GM21529 (cell line): ENCODE data around the gene ANKRD18A.
A peak's percentile ranks its signal among the peaks of the same experiment; 100 is the strongest.
"Not testable (repeated sequence)": the region's sequence is repeated elsewhere in the genome, so short reads cannot be mapped to it uniquely, and the experiment has no call there.

ENCODE experiments used
- ATAC-seq: cut with Tn5 transposase; IDR thresholded peaks from one replicate; pipeline ENCODE4 v1.9.1; 2021; ENCODE audit not compliant: unreplicated experiment

The ANKRD18A gene

DNA sequence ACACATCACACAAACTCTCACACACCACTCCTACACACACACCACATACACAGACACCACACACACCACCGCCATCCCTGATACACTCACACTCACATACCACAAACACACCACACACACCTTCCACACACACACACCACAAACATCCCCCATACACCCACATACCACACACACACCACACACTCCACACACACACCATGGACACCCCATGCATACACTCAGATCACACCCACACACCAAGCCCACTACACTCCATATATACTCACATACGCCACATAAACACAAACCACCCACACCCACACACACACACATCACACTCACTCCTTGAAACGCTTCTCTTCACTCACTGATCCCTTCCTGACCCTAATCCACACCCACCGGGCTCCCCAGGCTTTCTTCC, 9.1 kb upstream of the ANKRD18A start:
- ATAC-seq, result no peak

DNA sequence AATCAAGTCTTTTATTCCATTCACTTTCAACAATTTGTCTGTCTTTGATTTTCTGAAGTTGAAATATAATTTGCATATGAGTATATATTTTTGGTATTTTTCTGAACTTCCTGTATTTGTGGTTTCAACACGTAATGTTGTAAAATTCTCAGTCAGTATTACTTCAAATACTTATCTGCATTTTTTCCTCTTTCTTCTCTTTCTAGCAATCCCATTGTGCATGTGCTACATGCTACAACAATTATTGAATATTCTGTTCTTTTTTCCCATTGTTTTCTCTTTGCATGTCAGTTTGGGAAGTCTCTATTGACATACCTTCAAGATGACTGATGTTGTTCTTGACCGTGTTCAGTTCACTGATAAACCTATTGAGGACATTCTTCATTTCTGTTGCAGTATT, 5.6 kb upstream of the ANKRD18A start:
- ATAC-seq, result no peak

DNA sequence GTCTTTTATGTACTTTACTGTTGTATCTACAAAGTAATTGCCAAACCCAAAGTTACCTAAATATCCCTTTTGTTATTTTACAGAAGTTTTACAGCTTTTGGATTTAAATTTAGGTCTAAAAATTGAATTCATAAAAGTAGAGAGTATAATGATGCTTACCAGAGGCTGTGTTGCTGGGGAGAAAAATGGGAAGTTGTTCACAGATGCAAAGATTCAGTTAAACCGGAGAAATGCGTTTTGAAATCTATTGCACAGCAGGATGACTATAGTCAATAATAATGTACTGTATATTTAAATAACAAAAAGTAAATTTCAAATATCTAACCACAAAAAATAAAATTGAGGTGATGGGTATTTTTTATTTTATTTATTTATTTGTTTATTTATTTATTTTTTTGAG, 2.6 kb upstream of the ANKRD18A start:
- ATAC-seq, result no peak

DNA sequence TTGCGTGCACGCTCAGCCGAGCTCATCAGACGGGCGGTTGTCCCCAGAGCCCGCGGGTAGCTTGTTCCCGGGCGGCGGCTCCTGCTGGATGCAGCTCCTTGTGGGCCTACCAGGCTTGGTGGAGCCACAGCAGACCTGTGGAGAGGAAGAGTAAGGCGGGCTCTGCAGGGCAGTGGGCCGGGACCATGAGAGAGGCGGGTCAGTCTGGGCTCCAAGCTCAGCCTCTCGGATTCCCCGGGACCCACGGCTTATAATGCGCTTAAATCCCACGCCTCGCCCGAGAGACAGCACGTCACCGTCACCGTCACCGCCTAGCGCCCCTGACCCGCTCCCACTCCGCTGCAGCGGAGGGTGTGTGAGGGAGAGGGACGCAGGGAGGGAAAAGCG, 1.9 kb upstream of the ANKRD18A start:
- no peak for ATAC-seq

DNA sequence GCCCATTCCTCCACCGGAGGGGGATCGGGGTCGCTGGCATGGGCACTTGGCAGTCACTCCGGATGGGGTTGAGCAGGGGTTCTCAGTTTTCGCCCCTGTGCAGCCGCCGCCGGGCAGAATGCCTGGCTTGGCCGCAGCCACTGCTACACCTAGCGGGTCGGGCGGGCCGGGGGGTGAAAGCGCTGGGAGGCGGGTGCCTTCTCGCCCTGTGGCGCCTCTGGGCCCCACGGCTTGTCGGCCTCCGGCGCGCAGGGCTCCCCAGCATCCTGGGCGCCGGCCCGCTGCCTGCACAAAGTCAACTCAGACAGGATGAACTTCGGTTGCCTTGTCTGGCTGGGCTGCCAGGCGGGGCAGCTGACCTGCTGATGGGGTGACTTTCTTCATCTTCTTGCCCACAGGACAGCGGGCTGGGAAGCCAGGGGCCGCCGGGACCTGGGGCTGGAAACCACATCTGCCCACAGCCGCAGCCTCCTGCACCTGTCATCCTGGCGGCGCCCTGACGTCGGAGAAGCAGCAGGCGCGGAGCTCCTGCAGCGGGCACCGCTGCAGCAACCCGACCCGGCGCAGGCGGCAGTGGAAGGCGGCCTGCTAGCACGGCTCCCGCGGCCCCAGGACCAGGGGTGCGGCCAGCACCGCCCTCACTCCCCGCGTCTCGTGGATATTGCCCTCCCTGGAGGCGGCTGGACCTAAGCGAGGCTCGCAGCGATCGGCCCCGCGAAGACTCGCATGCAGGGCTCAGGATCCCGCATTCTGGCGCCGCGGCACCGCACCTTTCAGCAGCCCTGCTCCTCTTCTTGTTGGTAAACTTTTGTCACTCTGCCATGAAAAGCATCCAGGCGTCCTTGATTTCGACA, 1.3 kb upstream of the ANKRD18A start:
- peak; percentile 33 for ATAC-seq

DNA sequence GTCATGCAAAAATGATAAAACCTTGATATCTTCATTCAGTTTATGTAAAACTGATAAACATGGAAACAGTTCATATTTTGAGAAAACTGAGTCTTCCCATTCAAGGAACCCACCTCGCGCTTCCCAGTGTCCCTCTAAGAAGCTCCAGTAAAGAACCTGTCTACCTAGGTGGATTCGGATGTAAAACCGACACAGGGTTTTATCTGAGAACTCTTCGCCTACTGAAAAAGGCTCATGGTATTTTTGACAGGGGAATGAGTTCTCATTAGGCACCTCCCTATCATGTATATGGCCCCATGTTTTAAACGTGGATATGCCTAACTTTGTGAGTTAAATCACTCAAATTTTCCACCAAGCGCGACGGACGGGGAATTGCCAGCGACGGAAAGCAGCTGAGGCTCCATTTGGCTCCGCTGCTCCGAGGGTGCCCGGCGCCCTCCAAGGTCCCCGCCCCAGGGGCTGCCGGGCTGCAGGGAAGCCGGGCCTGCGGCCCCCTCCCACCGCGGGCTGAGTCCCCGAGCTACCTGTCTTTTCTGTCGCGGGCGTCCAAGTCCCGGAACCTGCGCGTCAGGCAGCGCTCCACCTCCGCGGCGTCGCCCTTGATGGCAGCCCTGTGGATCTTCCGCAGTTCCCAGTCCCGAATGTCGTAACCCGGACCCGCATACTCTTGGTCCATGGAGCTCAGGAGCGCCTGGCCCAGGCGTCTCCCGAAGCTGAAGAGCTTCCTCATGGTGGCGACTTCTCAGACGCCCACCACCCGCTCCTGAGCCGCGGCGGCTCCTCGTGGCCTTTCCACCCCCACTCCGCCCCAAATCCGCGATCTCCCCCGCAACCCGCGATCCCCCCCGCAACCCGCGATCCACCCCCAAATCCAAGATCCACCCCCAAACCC, 594 bp downstream of the ANKRD18A start:
- ATAC-seq, result no peak

DNA sequence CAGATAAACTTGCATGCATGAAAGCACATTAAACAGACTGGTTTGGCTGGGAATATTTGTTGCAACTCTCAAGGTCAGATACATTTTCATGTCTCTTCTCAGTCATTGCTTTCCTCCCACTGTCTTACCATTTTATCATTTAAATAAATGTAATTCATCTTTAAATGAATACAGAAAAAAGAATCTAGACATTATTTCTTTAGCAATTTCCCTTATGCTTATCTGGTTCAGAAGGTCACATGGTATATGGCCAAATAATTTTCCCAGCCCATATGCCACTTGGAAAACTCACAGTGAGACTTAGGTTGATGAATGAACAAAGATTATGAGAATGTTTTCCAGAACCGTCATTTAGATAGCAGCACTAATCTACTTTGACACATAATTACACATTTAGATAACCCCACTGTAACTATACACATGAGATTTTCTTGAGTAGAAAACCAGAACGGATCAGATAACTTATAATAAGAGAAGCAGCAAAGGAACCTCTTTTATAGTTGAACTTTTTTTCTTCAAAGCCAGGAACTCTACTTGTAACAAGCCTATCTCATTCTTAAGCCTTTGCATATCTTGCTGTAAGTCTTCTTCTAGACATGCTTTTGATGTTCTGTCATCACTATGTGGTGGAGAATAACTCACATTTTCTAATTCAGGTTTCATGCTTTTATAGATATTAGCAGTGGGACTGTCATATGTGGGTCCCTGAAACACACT, 22.2 kb downstream of the ANKRD18A start:
- not testable (repeated sequence) for ATAC-seq

DNA sequence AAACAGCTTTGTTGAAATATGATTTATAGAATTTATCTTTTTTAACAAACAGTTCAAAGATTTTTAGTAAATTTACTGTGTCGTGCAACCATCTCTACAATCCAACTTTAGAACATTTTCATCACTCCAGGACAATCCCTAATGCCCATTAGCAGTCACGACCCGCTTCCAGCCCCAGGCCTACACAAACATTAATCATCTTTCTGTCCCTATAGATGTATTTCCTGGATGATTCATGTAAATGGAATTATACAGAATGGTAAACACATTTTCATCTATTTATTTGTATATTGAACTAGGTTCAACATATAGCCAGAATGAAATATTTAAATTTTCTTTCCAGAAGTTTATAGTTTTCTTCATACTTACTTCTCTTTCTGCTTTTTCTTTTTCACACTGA, 25.3 kb downstream of the ANKRD18A start:
- ATAC-seq, result not testable (repeated sequence)

DNA sequence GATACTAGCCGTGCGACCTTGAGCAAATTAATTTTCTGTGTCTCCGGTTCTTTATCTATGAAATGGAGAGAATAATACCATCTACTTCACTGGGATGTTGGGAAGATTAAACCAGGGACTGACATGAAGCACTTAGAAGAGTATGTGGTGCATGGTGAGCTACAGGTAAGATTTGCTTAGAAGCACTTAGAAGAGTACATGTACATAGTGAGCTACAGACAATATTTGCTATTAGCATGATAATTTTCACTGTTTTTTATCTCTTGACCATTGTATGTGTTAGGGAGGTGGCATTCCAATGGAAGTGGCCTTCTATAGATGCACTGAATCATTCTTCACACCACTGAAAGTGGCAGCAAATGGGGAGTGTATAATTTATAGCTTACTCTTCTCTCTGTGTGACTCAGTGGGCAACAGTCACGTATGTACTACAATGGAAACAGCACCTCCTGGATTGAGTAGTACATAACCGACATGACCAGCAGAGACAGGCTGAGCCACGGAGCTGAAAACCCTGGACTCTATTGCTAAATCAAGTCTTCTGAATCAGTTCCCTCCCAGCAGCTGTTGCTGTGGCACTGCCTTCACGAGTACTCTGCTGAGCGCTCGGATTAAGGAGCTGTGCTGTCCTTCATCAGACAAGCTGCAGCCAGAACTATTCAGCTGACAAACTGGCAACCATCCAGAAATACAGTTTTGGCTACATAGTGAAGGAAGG, 28.9 kb downstream of the ANKRD18A start:
- not testable (repeated sequence) for ATAC-seq

DNA sequence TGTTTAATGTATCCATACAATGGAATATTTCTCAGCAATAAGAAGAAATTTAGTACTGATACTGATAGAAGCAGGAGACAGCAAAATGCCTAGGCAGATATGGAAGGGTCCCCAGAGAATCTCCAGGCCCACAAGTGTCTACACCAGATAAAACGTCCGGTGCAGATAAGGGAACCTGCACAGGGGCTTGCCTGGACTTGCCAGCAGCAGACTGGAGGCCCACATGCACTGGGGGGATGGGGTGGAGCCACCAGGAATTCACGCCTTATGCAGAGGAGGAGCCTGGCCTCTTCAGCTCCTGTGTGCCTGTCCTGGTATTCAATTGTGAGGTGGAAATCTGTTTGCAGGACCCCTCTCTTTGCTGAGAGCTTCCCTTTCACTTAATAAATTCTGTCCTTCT, 36.6 kb downstream of the ANKRD18A start:
- not testable (repeated sequence) for ATAC-seq

DNA sequence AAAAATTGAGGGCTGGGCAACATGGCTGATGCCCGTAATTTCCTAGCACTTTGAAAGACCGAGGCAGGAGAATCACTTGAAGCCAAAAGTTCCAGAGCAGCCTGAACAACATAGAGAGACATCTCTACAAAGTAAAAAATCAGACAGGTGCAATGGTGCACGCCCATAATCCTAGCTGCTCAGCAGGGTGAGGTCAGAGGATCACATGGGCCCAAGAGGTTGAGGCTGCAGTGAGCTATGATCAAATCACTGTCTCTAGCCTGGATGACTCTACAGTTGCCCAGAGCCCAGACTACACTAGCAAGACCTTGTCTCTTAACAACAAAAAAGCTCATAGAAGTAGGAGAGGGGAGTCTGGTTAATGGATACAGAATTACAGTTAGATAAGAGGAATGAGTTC, 40.3 kb downstream of the ANKRD18A start:
- ATAC-seq, result not testable (repeated sequence)

DNA sequence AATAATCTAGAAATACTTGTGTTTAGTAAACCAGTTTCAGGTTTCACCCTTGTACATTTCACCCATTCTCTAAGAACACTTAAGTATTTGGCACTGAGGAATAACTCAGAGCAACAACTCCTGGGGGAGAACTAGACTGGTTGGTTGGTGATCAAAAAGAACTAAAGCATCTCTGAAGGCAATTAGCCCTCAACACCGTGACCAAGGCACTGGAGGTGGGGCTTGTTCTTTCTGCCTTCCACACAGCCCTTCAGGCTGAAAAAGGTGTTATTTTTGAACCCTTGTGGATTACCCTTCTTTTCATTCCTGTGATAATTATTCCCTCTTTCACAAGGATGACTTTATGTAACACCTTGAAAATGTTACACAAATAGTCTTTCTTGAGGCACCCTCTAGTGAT, 44.2 kb downstream of the ANKRD18A start:
- not testable (repeated sequence) for ATAC-seq

DNA sequence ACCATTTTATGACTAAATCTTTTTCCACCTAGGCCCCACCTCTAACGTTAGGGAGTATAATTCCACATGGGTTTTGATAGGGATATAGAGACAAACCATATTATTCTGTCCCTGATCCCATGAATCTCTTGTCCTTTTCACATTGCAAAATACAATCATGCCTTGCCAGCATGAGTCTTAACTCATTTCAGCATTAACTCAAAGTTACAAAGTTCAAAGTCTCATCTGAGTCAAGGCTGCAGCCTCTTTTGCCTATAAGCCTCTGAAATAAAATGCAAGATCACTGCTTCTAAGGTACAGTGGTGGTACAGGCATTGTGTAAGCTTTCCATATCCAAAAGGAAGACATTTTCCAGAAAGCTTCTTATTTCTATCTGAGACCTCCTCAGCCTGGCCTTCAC, 54.3 kb downstream of the ANKRD18A start:
- not testable (repeated sequence) for ATAC-seq

DNA sequence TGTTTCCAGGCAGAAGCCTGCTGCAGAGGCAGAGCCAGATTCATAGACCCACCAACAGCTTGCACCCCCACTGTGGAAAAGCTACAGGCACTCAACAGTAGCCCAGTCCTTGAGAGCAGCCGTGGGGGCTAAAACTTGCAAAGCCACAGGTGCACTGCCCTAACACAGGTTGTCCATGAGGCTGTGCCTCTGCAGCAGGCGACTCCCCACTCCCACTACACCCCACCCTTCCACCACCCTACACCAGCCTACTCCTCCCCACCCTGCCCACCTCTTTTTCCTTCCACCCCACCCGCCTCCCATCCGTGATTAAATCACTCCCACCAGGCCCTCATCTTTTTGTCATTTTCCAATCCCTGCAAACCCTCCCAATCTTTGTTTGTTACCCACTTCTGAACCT, 55.2 kb downstream of the ANKRD18A start:
- ATAC-seq, result not testable (repeated sequence)

DNA sequence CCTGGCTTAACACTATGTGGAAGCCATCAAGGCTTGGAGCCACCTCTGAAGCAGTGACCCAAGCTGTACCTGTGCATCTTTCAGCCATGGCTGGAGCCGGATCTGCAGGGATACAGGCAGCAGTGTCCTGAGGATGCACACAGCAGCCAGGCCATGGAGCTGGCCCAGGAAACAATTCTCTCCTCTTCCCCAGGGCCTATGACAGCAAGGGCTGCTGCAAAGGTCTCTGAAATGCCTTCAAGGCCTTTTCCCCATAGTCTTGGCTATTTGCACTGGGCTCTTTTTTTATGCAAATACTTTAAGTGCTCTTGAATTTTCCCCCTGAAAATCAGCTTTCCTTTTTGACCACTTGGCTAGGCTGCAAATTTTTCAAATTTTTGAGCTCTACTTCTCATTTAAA, 56.5 kb downstream of the ANKRD18A start:
- ATAC-seq, result not testable (repeated sequence)

DNA sequence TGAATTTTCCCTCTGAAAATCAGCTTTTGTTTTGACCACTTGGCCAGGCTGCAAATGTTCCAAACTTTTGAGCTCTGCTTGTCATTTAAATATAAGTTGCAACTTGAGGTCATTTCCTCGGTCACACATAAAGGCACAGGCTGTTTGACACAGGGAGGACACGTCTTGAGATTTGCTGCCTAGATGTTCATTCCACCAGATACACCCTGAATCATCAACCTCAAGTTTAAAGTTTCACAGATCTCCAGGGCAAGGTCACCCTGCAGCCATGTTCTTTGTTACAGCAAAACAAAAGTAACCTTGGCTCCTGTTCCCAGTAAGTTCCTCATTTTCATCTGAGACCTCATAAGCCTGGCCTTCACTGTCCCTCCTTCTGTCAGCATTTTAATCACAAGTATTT, 59.3 kb downstream of the ANKRD18A start:
- ATAC-seq, result not testable (repeated sequence)

DNA sequence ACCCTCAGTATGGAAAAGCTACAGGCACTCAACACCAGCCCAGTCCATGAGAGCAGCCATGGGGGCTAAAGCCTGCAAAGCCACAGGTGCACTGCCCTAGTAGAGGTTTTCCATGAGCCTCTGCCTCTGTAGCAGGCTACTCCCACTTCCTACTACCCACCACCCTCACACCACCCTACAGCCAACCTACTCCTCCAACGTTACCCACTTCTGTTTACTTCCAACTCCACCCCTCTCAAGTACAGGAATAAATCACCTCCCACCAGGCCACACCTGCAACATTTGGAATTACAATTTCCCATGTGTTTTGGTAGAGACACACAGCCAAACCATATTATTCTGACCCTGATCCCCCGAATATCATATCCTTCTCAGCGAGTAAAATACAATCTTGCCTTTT, 61.2 kb downstream of the ANKRD18A start:
- not testable (repeated sequence) for ATAC-seq

DNA sequence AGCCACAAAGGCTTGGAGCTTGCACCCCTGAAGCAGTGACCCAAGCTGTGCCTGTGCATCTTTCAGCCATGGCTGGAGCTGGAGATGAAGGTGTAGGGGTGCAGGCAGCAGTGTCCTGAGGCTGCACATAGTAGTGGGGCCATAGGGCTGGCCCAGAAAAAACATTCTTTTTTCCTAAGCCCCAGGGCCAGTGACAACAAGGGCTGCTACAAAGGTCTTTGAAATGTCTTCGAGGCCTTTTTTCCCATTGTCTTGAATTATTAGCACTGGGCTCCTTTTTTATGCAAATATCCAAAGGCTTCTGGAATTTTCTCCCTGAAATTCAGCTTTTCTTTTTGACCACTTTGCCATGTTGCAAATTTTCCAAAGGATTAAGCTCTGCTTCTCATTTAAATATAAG, 62.6 kb downstream of the ANKRD18A start:
- ATAC-seq, result not testable (repeated sequence)

DNA sequence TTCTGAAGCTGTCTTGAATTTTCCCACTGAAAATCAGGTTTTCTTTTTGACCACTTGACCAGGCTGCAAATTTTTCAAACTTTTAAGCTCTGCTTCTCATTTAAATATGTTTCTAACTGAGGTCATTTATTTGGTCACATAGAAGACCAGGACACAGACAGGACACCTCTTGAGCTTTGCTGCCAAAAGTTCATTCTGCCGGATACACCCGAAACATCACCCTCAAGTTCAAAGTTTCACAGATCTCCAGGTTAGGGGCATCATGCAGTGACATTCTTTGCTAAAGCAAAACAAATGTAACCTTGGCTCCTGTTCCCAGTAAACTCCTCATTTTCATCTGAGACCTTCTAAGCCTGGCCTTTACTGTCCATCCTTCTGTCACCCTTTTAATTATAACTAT, 65.4 kb downstream of the ANKRD18A start:
- ATAC-seq, result not testable (repeated sequence)

DNA sequence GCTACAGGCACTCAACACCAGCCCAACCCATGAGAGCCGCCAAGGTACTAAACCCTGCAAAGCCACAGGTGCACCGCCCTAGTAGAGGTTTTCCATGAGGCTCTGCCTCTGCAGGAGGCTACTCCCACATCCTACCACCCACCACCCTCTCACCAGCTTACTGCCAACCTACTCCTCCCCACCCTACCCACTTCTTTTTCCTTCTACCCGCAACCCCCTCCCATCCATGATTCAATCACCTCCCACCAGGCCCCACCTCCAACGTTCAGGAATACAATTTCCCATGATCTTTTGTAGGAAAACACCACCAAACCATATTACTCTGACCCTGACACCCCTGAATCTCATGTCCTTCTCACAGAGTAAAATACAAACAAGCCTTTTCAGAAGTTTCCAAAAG, 67.4 kb downstream of the ANKRD18A start:
- not testable (repeated sequence) for ATAC-seq
